ENCODE results near the gene PIP4K2A.

PIP4K2A gene

GRCh38 chr10:22599048-22599561 is 115.3 kb downstream of the PIP4K2A start:
- DNase-seq (ENCODE audit: low read depth in 2 of 2), result no peak

GRCh38 chr10:22598478-22598877 is 115.9 kb downstream of the PIP4K2A start:
- no peak for DNase-seq (ENCODE audit: low read depth in 2 of 2)

GRCh38 chr10:22597138-22597537 is 117.2 kb downstream of the PIP4K2A start:
- DNase-seq (ENCODE audit: low read depth in 2 of 2), result no peak

- no peak for DNase-seq (ENCODE audit: low read depth in 2 of 2)
Observed at GRCh38 chr10:22593636-22594198, 120.7 kb downstream of the PIP4K2A start.

GRCh38 chr10:22593026-22593425 is 121.4 kb downstream of the PIP4K2A start:
- no peak for DNase-seq (ENCODE audit: low read depth in 2 of 2)

- no peak for DNase-seq (ENCODE audit: low read depth in 2 of 2)
Observed at GRCh38 chr10:22589851-22590514, 124.4 kb downstream of the PIP4K2A start.

GRCh38 chr10:22588462-22588861 is 125.9 kb downstream of the PIP4K2A start:
- DNase-seq (ENCODE audit: low read depth in 2 of 2), result no peak

- no peak for DNase-seq (ENCODE audit: low read depth in 2 of 2)
Observed at GRCh38 chr10:22583683-22584082, 130.7 kb downstream of the PIP4K2A start.

GRCh38 chr10:22581461-22581860 is 132.9 kb downstream of the PIP4K2A start:
- no peak for DNase-seq (ENCODE audit: low read depth in 2 of 2)

- no peak for DNase-seq (ENCODE audit: low read depth in 2 of 2)
Observed at GRCh38 chr10:22580711-22581110, 133.7 kb downstream of the PIP4K2A start.

- DNase-seq (ENCODE audit: low read depth in 2 of 2), result no peak
Observed at GRCh38 chr10:22579826-22580225, 134.6 kb downstream of the PIP4K2A start.

- DNase-seq (ENCODE audit: low read depth in 2 of 2), result peak in 1 of 2 donors; percentile 10
Observed at GRCh38 chr10:22573820-22574569, 140.4 kb downstream of the PIP4K2A start.

- DNase-seq (ENCODE audit: low read depth in 2 of 2), result no peak
Observed at GRCh38 chr10:22570733-22571430, 143.5 kb downstream of the PIP4K2A start.

GRCh38 chr10:22570234-22570633 is 144.1 kb downstream of the PIP4K2A start:
- DNase-seq (ENCODE audit: low read depth in 2 of 2), result no peak

- no peak for DNase-seq (ENCODE audit: low read depth in 2 of 2)
Observed at GRCh38 chr10:22568928-22569327, 145.4 kb downstream of the PIP4K2A start.

GRCh38 chr10:22564060-22564459 is 150.3 kb downstream of the PIP4K2A start:
- no peak for DNase-seq (ENCODE audit: low read depth in 2 of 2)

GRCh38 chr10:22561909-22562308 is 152.5 kb downstream of the PIP4K2A start:
- no peak for DNase-seq (ENCODE audit: low read depth in 2 of 2)

- DNase-seq (ENCODE audit: low read depth in 2 of 2), result no peak
Observed at GRCh38 chr10:22560913-22561239, 153.5 kb downstream of the PIP4K2A start.

GRCh38 chr10:22560096-22560912 is 154.1 kb downstream of the PIP4K2A start:
- no peak for DNase-seq (ENCODE audit: low read depth in 2 of 2)

GRCh38 chr10:22557321-22557720 is 157.1 kb downstream of the PIP4K2A start:
- DNase-seq (ENCODE audit: low read depth in 2 of 2), result no peak

GRCh38 chr10:22556774-22557173 is 157.6 kb downstream of the PIP4K2A start:
- DNase-seq (ENCODE audit: low read depth in 2 of 2), result no peak

Data from activated CD8-positive, alpha-beta memory T cell treated with anti-CD3 and anti-CD28 coated beads for 4 hours (primary cell).